Heart left ventricle (tissue), 16 donors: ENCODE results near the gene PDIA3. TPM values are rescaled to one million over a fixed set of nuclear protein-coding genes. Genes with fewer than 3 reads are reported as not detected.
A peak's percentile ranks its signal among the peaks of the same experiment; 100 is the strongest.

Experiments
- ATAC-seq, 4 donors: fragments of 200-7000 bp; cut with Tn5 transposase; one replicate each; pipeline ENCODE4 v1.9.1; 2020 to 2022; ENCODE audit warnings: moderate library complexity in 4 of 4, mild to moderate bottlenecking in 3 of 4, moderate number of reproducible peaks in 1 of 4
- DNase-seq, 5 donors: peaks; one replicate each; pipeline ENCODE4 v3.0.0-alpha.2; 2020
- H3K27ac ChIP-seq, 12 donors: fragments of 200-600 bp; sonication (generic) in 4 of 12; one replicate each; pipeline versions ENCODE4 v1.5.0 to v1.8.0; 2016 to 2022; ENCODE audit warnings: mild to moderate bottlenecking in 2 of 12
- H3K27me3 ChIP-seq, 9 donors: fragments of 200-600 bp; sonication (generic) in 2 of 9; one replicate each; pipeline versions ENCODE4 v1.5.1 to v1.8.0; 2016 to 2022; ENCODE audit warnings: mild to moderate bottlenecking in 3 of 9
- H3K36me3 ChIP-seq, 9 donors: fragments of 200-600 bp; sonication (generic) in 2 of 9; one replicate each; pipeline versions ENCODE4 v1.5.0 to v1.8.0; 2018 to 2022; ENCODE audit warnings: mild to moderate bottlenecking in 2 of 9
- H3K4me1 ChIP-seq, 12 donors: fragments of 200-600 bp; sonication (generic) in 4 of 12; one replicate each; pipeline versions ENCODE4 v1.5.0 to v1.8.0; 2016 to 2022; ENCODE audit warnings: mild to moderate bottlenecking in 3 of 12
- H3K4me3 ChIP-seq, 12 donors: fragments of 200-600 bp; sonication (generic) in 4 of 12; one replicate each; pipeline versions ENCODE4 v1.5.0 to v1.8.0; 2017 to 2022; ENCODE audit warnings: mild to moderate bottlenecking in 9 of 12, moderate library complexity in 4 of 12
- H3K9me3 ChIP-seq, 12 donors: fragments of 200-600 bp; sonication (generic) in 4 of 12; one replicate each; pipeline versions ENCODE4 v1.5.0 to v1.8.0; 2016 to 2022; ENCODE audit warnings: mild to moderate bottlenecking in 1 of 12
- POLR2A ChIP-seq, 2 donors: fragments of 450-650 bp; IDR thresholded peaks; one replicate each; pipeline ENCODE4 v1.6.1; 2017; ENCODE audit warnings: antibody characterized with exemption in 2 of 2, mild to moderate bottlenecking in 2 of 2, moderate library complexity in 2 of 2
- WGBS, 4 donors: extraction: QIAGEN DNeasy Blood & Tissue Kit in 2 of 4; methylation state at CpG; one replicate each; pipeline versions ENCODE4 v1.1.5 to v1.1.7; 2013 to 2018; 5-methylcytosine and 5-hydroxymethylcytosine counted together
- intact Hi-C, 10 donors: fragments of 100-400 bp; cut with DNase I; formaldehyde crosslinking; loops; one replicate each; pipeline versions ENCODE4 v1.11.1 to v1.14.2; 2022
- polyA plus RNA-seq, 2 donors: library from polyadenylated mRNA; stranded (reverse); fragments of 200-250 nt; gene quantifications; one replicate each; pipeline ENCODE4 v1.2.3, GENCODE V29; 2013
- total RNA-seq, 9 donors: library from RNA; depleted of rRNA in 2 of 9; stranded (reverse); fragments of >200 nt in 2 of 9; fragmentation: NEBNext Ultra II Directional in 3 of 9; extraction: Animal tissue kit (Norgen Biotek cat#: 25700) in 3 of 9; gene quantifications; one replicate each; pipeline versions ENCODE4 v1.1.0 to v1.2.4, GENCODE V29; 2016 to 2023
- TF ChIP-seq, protein P1 (sequence below), 12 donors: fragments of 200-600 bp; sonication (generic) in 4 of 12; IDR thresholded peaks; one replicate each; pipeline versions ENCODE4 v1.5.0 to v1.8.0; 2018 to 2022; ENCODE audit warnings: antibody characterized with exemption in 12 of 12, mild to moderate bottlenecking in 5 of 12
- donor health status: ischemic (EF 13 %, LVEDD 7.1; RV severe dilation, severe dysfunction).
- donor health status: healthy with polysubstance abuse.
- donor health status: DM: no; HTN: yes; CAD: no.
- donor health status: DM: no; HTN: no; CAD: no.
- donor health status: ischemic (EF 25% LVEDD 6.9; RV normal size, moderate dysfunction).
- donor health status: ischemic (EF 25% LVEDD 5.7; RV mildly dilated, moderate dysfunction).
- donor health status: healthy.
- donor health status: DM: yes; HTN: yes; CAD: no.
- donor health status: ischemic (EF 35%, LVEDD 5.7; RV mildly dilated, moderate dysfunction).
- donor health status: nonischemic (EF 11% LVEDD 7.7; RV severe dilation, severe dysfunction).
- donor health status: DM: yes; HTN: yes; CAD: no.
- donor health status: PGD.
- donor health status: ischemic (EF 29% LVEDD 5.4; RV normal size, mild dysfunction).
- donor health status: nonischemic (EF 23%, LVEDD 6.1; RV moderate dilation, normal function).

Gene PDIA3
- total and polyA plus RNA-seq, 11 donors = 57.2 to 278 (median 172) TPM

DNA sequence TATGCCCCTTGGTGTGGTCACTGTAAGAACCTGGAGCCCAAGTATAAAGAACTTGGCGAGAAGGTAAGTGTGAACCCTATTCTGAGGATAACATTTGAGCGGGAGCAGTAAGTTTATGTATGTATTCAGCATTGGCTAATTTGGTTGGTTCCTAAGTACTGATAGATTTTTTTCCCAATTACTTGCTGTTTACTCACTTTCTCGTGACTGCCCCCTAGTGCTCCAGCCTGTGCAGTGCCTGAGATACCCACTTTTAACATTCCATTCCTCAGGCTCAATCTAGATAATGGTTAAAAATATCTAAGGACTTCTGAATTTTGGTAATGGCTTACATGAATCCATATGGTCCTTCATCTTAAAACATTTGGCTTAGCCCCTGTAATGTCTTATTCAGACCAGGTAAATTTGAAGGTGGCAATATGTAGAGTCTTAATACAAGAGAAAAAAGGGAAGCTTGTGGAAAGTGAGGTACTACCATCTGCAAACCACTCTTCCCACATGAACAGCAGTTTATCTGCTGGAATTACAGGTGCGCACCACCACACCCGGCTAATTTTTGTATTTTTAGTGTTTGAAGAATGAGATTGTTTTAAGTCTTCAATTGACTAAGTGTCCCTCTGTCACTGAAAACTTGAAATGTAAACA, 23.5 kb downstream of the PDIA3 start:
- Histone ChIP-seq H3K27me3 (no peaks in the 10 kb centered on the region), H3K4me3 (no peak overlapping the region), H3K9me3 (no peaks in the 10 kb centered on the region), H3K27ac (no peak overlapping the region), H3K4me1 (peaks cover 0 to 20% (median 0%) of the 10 kb centered on the region in 12 donors), H3K36me3 (peaks cover 0 to 98% (median 92%) of the 10 kb centered on the region in 9 donors)
- ATAC-seq (peak in 3 of 4 donors; percentile 30 to 57 (median 43)), DNase-seq (peak in 2 of 5 donors; percentile 25 to 52)
- intact Hi-C loops = loop anchor here in 1 of 10 donors (10.0 kb wide), 1 partner anchor 55 kb away; the partner anchor contains the start of genes MFAP1 and WDR76
- TF ChIP-seq POLR2A (IDR thresholded peaks at IDR 0.05) = no peak
- TF ChIP-seq, protein P1, sequence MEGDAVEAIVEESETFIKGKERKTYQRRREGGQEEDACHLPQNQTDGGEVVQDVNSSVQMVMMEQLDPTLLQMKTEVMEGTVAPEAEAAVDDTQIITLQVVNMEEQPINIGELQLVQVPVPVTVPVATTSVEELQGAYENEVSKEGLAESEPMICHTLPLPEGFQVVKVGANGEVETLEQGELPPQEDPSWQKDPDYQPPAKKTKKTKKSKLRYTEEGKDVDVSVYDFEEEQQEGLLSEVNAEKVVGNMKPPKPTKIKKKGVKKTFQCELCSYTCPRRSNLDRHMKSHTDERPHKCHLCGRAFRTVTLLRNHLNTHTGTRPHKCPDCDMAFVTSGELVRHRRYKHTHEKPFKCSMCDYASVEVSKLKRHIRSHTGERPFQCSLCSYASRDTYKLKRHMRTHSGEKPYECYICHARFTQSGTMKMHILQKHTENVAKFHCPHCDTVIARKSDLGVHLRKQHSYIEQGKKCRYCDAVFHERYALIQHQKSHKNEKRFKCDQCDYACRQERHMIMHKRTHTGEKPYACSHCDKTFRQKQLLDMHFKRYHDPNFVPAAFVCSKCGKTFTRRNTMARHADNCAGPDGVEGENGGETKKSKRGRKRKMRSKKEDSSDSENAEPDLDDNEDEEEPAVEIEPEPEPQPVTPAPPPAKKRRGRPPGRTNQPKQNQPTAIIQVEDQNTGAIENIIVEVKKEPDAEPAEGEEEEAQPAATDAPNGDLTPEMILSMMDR (IDR thresholded peaks at IDR 0.05) = peak; percentile 61 to 90 (median 77)
- WGBS, 4 donors = 69 to 75% (median 70%) methylated on average over 5 of the region's 5 CpGs

DNA sequence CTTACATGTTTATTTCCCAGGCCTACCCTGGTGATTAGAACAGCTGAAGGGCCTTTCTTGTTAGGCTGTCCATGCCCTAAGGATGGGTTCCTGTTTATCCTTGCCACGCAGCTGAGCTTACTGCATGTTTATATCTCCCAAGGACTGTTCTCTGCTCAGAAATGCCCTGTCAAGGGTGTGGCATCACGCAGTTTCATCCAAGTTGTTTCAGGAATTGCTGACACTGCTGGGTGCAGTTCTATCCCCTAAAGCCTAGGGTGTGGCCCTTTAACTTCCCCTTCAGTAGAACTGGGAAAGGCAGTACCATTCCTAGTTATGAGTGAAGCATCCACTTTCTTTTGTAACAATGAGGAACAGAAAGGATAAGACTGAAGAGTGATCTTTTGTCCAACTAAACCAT, 25.6 kb downstream of the PDIA3 start:
- Histone ChIP-seq H3K27ac (no peak overlapping the region), H3K4me3 (no peak overlapping the region), H3K27me3 (no peaks in the 10 kb centered on the region), H3K4me1 (peaks cover 0 to 31% (median 5%) of the 10 kb centered on the region in 12 donors), H3K36me3 (peaks cover 0 to 80% (median 71%) of the 10 kb centered on the region in 9 donors), H3K9me3 (no peaks in the 10 kb centered on the region)
- DNase-seq (no peak), ATAC-seq (peak in 3 of 4 donors; percentile 14 to 48 (median 18))
- intact Hi-C loops = no loop called here
- 58 to 81% (median 78%) methylated on average over 2 of the region's 2 CpGs for WGBS, 4 donors
- no peak for TF ChIP-seq POLR2A (IDR thresholded peaks at IDR 0.05)
- TF ChIP-seq, protein P1 (IDR thresholded peaks at IDR 0.05) = no peak

DNA sequence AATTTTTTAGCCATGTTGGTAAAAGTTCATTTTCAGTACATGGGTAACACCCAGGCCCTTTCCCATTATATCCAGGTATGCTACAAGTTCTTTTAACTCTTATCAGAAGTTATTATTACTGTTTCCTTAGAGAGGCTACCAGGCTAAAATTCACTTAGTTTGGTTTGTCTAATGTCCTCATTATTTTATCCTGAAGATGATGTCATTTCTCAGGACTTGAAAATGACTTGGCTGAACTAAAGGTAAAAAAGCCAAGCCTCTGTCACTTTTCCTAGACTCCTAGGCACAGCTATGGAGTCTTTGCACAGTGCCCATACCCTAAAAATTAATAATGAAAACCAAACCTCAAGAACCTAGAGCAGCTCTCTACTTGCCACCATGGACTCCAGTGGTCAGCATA, 26.4 kb downstream of the PDIA3 start:
- TF ChIP-seq POLR2A (IDR thresholded peaks at IDR 0.05) = no peak
- TF ChIP-seq, protein P1 (IDR thresholded peaks at IDR 0.05) = no peak
- Histone ChIP-seq H3K36me3 (peaks cover 0 to 71% (median 63%) of the 10 kb centered on the region in 9 donors), H3K4me3 (no peak overlapping the region), H3K4me1 (peaks cover 0 to 34% (median 8%) of the 10 kb centered on the region in 12 donors), H3K27ac (no peak overlapping the region), H3K27me3 (no peaks in the 10 kb centered on the region), H3K9me3 (no peaks in the 10 kb centered on the region)
- ATAC-seq = no peak
- no peak for DNase-seq
- intact Hi-C loops = no loop called here

DNA sequence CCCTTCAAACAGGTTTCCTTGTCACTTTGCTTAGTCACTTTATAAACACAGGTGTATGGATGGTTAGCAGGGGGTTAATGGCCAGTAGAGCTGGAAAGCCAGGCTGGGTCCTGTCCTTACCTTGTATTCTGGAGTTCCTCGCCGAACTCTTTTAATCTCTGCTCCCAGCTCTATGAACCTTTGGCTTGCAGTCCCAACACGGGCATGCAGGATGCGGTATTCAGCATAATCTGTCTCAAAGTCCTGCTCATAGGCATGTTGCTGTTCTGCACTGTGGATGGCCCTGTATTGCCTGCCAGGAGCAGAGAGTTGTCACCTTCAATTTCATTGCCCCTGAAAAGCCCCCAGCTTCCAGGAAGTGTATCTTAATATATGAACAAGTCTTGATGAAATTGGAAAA, 27.8 kb downstream of the PDIA3 start:
- TF ChIP-seq, protein P1 (IDR thresholded peaks at IDR 0.05) = no peak
- no peak for TF ChIP-seq POLR2A (IDR thresholded peaks at IDR 0.05)
- no peak overlapping the region for H3K4me3 ChIP-seq
- whole genome bisulfite sequencing, 4 donors = 66 to 79% (median 70%) methylated on average over 4 of the region's 4 CpGs
- DNase-seq (no peak), ATAC-seq (no peak)
- peaks cover 0 to 57% (median 48%) of the 10 kb centered on the region in 9 donors for H3K36me3 ChIP-seq
- no peaks in the 10 kb centered on the region for H3K27me3 ChIP-seq
- peaks cover 0 to 41% (median 13%) of the 10 kb centered on the region in 12 donors for H3K4me1 ChIP-seq
- peak overlapping the region in 1 of 12 donors; percentile 28 for H3K27ac ChIP-seq
- intact Hi-C loops = no loop called here
- H3K9me3 ChIP-seq = no peaks in the 10 kb centered on the region
